ENCODE measurements around the gene RNASE13.
"Not testable (repeated sequence)": the region's sequence is repeated elsewhere in the genome, so short reads cannot be mapped to it uniquely, and the experiment has no call there.

Gene RNASE13

DNA sequence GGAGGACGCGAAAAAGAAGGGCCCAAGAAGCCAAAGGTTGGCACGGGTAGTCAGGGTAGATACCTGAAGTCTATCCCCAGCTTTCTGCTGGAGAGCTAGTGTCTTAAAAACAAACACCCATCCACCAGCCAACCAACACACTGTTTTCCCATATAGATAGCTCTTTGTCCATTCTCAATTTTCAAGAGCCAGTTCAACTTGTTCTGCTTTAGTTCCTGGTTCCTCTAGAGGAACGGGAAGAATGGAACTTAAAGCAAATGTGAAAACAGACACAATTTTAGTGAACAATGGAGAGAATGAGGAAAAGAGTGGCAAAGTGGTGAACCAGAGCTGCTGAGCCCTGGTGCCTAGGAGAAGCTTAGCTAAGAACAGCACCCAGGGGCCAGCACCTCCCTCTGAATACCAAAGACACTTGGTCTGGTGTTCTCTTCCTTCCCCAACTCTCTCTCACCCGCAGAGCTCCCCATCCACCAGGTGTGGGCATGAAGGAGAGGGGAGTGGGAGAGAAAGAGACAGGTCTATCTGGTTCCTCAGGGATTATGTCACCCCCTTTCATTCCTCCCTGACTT is 13.5 kb downstream of the RNASE13 start:
- no peak for DNase-seq

GRCh38 chr14:21019366-21019765 is 15.2 kb downstream of the RNASE13 start:
- no peak for DNase-seq

DNA sequence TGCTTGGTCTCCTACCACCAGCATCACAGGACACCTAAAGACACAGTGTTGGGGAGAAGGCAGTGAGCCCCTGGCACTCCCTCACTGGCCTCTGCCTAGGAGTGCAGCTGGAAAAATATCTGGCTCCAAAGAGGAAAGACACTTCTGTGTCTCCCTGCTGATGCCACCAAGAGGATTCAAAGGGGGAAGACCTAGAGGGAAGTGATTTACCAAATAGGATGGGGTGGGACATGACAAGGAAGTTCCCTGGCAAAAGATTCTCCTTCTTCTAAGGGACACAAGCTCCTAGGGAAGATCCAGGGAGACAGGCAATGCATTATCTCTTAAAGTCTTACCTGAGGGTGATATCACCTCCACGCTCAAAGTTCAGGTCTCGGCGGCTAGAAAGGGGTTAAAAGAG is 15.8 kb downstream of the RNASE13 start:
- no peak for DNase-seq

DNA sequence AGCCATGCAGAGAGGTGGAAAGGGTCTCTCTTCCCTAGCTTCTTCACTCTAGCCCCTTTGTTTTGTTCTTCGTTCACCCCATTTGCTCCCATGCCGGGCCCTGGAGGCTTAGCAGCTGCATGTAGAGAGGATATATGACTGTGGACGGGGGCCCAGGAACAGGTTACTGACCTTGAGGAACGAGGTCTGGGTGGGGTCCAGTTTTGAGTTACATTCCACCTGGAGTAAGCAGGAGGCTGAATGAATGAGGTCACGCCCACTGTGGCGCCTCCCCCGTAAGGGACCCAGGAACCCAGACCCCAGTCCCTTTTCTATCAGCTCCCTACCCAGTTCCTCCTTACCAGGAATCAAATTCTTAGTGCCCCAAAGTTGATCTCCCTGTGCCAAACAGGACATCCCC is 16.3 kb downstream of the RNASE13 start:
- no peak for DNase-seq

GRCh38 chr14:21017528-21018245 is 16.9 kb downstream of the RNASE13 start:
- DNase-seq: no peak

GRCh38 chr14:21016413-21017190 is 18.0 kb downstream of the RNASE13 start:
- DNase-seq: no peak

- DNase-seq: peak in 1 of 14 donors; percentile 61
These were observed 19.3 kb downstream of the RNASE13 start for GRCh38 chr14:21015312-21015711.

DNA sequence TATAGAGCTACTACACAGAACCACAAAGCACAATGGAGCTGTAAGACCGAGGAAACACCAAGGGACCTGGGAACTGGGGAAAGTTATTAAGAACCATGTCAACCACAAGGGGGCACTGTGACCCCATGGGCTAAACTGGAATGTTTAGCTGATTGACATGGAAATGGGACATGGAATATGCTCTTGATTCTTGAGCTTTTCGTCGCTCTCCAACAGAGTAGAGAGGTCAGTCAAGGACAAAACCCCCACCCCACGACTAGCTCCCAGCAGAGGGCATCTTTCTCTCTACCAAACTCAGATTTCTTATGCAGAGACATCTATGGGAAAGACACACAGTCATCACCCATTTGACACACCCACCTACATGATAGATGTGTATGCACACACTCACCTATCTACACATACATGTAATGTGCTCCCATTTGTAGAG is 19.8 kb downstream of the RNASE13 start:
- peak; percentile 25 to 92 (median 77) for DNase-seq

DNA sequence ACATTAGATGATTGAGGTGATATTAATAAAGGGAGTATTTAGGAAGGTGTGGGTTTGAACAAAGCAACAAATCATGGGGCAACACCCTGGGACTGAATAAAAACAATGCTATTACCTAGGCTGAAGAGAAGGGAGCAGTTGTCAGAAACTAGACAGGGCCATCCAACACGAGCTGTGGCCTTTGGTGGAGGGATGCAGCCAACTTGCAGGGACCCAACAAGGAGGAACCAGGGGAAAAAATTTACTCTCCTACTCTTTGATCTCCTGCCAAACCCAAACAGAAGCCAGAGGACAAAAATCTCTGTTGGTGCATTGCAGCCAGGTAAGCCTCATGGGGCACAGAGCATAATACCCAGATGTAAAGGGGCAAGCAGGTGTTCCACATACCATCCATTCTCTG is 23.5 kb downstream of the RNASE13 start:
- no peak for DNase-seq

DNA sequence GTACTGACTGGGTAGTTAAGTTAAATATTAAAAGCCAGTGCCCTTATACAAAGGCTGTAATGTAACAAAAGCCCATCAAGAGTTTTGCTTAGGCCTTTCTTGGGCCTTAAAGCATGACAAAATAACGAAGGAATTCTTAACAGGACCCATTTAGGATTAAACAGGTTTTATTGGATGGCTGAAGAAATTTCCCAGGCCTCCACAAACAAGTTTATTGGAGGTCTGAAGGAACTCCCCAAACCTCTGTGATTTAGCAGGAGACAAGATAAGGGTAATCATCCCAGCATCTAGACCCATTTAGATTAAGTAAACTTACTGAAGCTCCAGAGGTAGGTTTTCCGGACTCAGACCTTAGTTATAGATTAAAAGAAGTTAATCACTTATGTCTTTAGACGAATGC is 24.9 kb downstream of the RNASE13 start:
- DNase-seq: not testable (repeated sequence)

DNA sequence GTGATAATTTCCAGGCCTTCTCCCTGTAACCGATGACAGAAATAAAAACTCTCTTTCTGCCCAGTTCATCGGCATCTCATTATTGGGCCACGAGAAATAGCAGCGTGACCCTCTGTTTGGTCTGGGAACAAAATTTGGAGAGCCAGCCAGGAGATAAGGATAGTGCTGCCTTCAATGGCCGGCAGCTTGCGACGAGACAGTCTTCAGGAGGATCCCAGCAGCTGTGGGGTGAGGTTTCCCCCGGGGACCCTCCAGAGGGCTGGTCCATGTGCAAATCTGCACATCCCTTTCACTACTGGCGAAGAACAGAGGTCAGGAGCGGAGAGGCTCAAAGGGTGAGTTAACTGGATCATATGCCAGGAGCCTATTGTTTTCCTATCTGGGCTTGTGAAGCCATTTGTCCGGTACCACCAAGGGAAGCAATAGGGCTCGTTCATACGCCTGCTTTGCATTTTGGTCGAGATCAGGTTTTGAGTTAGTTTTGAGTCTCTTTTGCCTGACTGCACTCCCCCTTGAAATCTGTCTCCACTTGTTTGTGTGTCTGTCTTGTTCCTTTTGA is 30.7 kb downstream of the RNASE13 start:
- no peak for DNase-seq

GRCh38 chr14:21001218-21001617 is 33.4 kb downstream of the RNASE13 start:
- DNase-seq: no peak

GRCh38 chr14:20999591-20999990 is 35.0 kb downstream of the RNASE13 start:
- DNase-seq: no peak

- DNase-seq: peak in 1 of 14 donors; percentile 11
These were observed 35.8 kb downstream of the RNASE13 start, which contains the start of gene SLC39A2 for GRCh38 chr14:20998674-20999366. Gene SLC39A2 (plus strand): TSS chr14:20999293. CDS start chr14:20999447, 154 bp downstream.

GRCh38 chr14:20998139-20998538 is 36.5 kb downstream of the RNASE13 start:
- DNase-seq: no peak

DNA sequence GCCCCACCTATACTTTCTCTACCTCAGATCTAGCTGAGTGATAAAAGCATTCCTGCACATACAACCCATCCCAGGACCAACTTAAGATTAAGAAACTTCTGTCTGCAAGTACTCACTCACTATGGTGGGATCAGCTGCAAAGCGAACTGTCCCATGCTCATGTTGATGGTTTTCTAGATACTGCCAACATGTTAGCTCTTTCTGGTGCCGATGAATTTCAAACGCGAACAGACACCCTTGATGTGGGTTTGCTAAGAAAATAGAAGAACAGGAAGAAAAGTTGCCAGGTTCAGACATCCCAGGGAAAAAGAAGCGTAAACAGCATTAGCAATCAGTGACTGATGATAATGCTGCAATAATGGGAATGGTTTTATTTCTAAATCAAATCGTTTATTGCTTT is 37.0 kb downstream of the RNASE13 start:
- no peak for DNase-seq

GRCh38 chr14:20997115-20997514 is 37.5 kb downstream of the RNASE13 start:
- DNase-seq: no peak

GRCh38 chr14:20996521-20996920 is 38.1 kb downstream of the RNASE13 start:
- no peak for DNase-seq

DNA sequence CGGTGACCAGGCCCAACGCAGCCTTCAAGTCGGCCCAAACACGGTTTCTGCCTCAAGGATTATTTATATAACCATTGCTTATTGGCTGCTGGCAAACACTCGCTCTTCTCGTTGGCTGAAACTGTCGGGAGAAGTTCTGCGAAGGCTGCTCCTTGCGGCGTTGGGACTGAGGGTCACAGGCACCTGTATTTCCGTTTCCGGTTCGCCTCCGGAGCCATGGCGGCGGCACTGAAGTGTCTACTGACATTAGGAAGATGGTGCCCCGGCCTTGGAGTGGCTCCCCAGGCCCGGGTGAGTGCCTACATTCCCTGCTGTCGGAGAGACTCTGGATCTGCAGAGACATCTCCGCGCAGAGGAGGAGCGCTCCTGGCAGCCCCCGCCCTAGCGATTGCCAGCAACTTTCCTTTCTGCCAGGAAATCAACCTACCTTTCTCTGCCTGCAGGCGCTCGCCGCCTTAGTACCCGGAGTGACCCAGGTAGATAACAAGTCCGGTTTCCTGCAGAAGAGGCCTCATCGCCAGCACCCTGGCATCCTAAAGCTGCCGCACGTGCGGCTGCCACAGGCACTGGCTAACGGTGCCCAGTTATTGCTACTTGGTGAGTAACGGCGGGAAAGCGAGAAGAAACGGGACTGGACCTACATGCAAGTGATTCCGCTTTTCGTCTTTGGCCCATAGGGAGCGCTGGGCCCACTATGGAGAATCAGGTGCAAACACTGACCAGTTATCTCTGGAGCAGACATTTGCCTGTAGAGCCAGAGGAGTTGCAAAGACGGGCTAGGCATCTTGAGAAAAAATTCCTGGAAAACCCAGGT is 44.6 kb downstream of the RNASE13 start, which contains the start of gene METTL17:
Gene METTL17, plus strand, starts transcription at position 194 of the 814 bp plus-strand sequence. Its CDS starts 23 bp downstream, at position 217.
- DNase-seq: peak; percentile 14 to 95 (median 85)

- DNase-seq: no peak
These were observed 45.2 kb downstream of the RNASE13 start for GRCh38 chr14:20989471-20989786.

DNA sequence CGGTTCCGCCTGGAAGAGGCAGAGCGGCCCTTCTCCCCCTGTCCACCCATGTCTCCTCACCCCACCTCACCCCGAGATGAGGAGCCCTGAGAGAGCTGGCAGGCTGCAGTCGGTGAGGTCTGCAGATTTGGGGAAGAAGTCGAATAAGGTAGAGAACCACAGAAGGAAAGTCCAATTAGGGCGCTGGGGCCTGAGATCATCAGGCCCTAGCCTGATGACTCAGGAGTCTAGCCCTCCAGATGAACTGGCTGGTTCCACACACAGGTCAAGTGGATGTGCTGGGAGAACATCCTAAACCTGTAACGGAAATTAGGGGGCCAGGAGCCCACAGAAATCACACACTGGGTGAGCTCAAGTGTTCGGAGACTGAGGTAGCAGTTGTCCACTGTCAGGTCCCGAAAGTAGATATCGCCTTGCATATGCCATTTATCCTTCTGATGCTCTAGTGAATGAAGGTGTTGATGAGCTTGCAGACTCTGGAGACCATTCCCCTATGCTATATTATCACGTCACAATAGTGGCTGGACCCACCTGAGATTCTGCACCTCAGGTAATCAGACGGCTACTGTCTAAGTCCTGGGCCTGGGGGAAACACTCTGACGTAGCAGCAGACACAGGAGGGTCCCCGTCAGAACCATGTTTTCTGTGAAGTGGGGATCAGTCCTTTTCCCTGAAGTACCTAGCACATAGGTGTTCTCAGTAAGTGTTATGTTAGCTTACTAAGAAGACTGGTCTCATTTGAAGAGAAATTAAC is 45.7 kb downstream of the RNASE13 start:
- DNase-seq: peak in 2 of 14 donors; percentile 2 to 23

Measured in C1 segment of cervical spinal cord (tissue), 14 donors.